DMS53 treated with DMSO at 0.1 percent for 48 hours (cell line): ENCODE results near the gene RASL11B.
A peak's percentile ranks its signal among the peaks of the same experiment; 100 is the strongest.
"Not testable (repeated sequence)": the region's sequence is repeated elsewhere in the genome, so short reads cannot be mapped to it uniquely, and the experiment has no call there.

Experiments used
- DNase-seq: peaks from one replicate; lab custom pipeline; 2025; ENCODE audit not compliant: unreplicated experiment; lab: John Stamatoyannopoulos, UW

Gene RASL11B, protein sequence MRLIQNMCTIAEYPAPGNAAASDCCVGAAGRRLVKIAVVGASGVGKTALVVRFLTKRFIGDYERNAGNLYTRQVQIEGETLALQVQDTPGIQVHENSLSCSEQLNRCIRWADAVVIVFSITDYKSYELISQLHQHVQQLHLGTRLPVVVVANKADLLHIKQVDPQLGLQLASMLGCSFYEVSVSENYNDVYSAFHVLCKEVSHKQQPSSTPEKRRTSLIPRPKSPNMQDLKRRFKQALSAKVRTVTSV

DNA sequence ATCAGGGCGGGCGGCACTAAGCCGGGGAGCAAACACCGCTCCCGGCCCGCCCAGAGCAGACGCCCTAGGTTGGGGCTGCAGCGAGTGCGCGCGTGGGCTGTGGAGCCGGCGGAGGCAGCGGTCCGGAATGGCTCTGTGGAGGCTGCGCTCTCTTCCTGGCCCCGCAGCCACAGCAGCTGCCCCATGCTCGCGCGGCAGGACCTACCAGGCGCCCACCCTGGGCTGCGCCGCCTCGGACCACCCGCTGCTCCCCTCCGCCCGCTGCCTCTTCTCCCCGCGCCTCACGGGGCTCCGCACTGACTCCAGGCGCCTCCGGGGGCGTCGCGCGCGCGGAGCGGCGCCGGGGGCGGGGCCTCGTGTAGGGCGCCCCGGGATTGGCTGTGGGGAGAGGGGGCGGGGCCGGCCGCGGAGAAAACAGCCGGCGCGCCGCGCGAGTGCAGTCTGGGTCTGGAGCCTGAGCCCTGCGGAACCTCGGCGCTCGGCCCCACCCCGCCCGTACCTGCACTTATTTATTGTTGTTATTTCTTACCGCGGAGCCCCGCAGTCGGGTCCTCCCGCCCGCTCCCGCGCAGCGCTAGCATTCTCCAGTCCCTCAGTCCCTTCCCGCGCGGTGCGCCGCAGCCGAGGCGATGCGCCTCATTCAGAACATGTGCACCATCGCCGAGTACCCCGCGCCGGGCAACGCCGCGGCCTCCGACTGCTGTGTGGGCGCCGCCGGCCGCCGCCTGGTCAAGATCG lies at the start of gene RASL11B:
RASL11B (plus strand) TSS at position 439 of the 738 bp plus-strand sequence; CDS start at position 630, 191 bp downstream.
- DNase-seq, result peak; percentile 16

DNA sequence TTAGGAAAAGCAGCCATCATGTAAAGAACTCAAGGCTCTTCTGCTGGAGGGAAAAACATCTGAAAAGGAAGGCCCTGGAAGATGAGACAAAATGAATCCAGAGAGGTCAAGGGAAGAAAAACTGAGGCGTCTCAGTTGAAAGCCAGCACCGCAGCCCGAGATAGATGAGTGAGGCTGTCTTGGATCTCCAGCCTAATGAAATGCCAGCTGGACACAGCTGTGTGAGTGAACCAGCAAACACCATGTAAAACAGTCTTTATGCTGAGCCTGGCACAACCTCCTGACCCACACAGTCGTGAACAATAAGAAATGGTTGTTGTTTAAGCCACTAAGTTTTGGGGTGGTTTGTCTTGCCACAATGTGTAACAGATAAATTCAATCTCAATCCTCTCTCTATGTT lies 48.6 kb upstream of the RASL11B start:
- DNase-seq, result no peak

DNA sequence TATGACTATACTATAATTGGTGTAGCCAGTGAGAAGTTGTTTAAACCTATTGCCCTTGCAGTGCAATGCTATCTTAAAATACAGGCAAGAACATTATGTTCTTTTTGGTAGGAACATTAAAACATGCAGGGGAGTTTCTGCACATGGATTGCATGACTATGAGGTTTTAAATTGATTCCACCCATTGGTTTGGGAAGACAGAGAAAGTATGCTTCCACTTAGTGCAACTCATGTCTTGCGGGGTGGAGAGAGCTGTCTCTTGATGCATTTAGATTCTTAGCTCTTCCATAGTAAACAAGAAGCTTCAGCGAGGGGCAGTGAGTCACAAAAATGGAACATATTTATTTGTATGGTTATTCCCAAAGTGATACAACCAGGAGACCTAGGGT lies 39.5 kb upstream of the RASL11B start:
- no peak for DNase-seq

DNA sequence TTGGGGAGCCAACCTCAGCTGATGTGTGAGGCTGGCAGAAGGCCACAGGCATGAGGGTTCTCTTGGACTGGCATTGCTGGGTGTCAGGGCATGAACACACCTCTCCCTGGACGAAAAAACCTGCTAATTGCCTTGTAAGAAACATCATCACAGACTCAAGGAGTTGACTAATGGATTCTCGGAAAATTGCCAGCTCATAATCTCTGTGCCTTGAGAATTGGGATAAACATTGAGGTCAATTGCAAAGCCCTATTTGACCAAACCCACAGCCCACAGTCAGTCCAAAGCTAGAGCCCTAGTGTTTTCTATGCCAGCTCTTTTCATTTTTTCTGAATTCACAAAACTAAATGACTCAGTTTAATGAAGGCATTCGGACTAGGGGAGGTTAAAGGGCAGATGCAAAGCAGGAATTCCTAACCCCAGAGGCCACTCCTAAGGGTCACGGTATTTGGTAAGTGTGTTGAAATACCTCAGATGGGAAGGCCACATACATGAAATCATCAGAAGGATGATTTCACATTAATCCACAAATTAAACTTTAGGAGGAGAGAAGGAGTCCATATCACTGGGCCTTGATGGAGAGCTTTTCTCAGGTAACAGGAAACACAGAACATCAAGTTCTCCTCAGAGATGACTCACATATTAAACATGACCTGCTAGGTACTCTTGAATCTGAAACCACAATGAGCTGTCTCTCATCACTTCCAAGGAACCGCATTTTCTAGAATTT lies 39.0 kb upstream of the RASL11B start:
- peak; percentile 47 for DNase-seq

DNA sequence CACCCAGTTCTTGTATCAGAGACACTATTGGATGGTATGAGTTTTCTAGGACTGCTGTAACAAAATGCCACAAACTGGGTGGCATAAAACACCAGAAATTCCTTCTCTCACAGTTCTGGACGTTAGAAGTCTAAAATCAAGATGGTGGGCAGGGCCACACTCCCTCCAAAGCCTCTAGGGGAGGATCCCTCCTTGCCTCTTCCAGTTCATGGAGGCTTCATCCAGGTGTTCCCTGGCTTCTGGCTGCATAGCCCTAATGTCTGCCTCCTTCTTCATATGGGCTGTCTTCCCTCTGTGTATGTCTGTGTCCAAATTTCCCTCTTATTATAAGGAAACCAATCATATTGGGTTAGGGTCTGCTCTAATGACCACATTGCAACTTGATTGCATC lies 38.4 kb upstream of the RASL11B start:
- no peak for DNase-seq

DNA sequence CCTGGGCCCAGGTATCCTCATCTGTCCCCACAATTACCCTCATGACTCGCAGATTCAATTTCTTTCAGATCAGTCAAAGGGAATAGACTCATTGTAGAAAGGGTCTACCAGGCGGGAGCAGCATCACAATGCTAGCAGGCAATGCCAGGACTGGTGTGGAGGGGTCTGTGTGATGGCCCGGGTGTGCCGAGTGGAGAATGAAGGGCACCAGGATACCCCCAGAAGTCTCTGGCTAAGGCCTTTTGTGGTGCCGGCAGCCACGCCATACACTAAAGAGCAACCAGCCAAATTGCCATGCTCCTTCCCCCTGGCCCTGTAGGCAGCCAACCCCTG lies 37.9 kb upstream of the RASL11B start:
- DNase-seq, result no peak

DNA sequence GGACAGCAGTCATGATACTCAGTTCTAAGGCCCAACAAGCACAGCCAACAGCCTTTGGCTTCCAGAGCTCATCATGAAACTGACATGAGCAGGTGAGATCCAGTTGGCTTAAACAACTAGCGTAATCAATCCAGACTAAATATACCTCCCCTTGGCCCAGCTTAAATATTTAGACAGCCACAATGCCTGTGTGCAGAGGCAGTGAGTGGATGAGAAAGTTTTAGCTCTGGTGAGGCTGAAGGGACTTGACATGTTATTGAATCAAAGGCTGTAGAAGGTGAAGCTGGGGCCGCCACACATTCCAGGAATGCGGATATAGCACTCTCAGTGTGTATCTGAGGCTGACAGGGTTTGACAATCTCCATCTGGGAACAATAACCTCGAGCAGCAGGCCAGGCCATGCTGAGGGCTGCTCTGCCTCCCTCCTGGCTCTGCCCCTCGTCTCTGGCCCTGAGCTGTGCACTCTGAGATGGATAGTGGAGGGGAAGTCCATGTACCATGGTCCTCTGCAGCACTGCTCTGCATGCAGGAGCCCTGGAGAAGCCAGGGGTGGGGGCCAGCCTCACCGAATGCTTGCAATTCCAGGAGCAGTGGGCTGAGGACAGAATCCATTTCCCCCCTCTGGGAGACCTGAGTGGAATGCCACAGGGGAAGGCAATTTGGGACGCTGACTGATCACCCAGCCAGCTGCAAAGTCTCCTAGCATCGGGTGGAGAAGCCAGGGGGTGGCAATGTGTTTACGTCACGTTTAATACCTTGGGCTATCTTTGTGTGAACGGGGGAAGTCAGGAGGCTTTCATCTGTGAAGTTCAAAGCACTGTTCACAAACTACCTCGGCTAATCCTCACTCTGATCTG lies 37.3 kb upstream of the RASL11B start:
- DNase-seq, result no peak

DNA sequence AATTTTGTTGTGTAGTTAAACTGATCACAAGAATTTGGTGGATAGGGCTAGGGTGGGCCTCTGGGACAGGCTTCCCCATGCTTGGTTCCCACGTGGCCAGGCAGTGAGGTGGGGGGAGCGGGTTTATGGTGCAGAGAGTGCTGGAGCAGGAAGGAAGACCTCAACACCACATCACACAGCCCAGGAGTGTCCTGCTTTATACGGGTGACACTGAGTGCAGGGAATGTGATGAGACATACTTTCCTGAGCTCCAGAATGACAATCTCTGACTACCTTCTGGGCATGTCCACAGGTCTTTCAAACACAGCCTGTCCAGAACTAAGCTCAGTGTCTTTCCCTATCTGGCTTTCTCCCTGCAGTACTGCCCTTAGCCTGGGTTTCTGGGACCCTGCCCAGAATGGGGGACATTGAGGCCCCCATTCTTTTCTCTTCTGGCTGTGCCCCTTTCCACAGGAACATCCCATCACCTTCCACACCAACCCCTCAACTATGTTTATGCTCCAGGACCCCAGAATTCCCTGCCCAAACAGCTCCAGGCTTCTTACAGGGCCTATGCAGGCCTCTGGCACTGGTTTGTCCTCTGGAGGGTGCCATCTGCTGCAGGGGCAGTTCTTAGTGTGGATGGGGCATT lies 36.5 kb upstream of the RASL11B start:
- no peak for DNase-seq

DNA sequence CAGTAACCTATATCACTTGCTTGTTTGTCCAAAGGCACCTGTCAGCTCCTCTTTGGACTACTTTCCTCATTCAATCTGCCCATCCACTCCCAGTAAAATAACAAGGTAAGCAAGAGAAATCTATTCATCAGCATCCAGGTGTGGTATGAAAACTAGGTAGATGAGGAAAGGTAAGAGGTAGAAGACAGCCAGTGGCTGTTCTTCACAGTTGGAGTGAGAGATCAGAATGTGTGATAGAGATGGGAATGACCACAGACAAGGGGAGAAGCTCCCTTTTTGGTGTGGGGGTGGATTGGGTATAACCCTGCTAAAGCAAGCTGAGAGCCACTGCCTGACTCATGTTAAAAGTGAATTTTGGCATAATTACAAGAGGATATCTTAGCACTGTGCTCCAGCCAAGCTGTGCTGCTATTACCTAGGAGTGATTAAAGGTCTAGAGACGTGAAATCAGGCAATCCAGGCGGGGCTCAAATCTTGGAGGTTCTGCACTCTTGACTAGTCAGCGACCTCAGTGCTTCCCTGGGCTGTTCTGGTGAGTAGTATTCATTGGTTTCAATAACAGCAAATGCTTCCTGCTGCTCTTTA lies 28.1 kb upstream of the RASL11B start:
- DNase-seq, result no peak

DNA sequence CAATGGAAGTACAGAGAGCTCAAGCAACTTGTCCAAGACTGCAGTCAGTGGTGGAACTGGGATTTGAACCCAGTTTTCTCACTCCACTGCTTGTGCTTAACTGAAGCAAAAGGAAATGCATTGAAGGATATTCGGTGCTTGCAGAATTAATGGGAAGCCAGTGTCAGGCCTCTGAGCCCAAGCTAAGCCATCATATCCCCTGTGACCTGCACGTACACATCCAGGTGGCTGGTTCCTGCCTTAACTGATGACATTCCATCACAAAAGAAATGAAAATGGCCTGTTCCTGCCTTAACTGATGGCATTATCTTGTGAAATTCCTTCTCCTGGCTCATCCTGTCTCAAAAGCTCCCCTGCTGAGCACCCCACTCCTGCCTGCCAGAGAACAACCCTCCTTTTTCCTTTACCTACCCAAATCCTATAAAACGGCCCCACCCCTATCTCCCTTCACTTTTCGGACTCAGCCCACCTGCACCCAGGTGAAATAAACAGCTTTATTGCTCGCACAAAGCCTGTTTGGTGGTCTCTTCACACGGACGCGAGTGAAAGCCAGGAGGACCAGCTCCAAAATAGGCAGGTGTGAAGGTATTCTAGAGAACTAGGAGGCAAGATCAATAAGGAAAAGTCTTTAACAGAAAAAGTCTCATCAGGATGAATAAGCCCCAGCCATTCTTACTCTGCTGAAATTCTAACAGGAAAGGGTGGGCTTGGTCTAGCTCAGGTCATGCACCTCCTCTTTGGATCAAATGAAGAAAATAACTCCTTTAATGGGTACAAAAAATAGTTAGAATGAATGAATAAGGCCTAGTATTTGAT lies 27.3 kb upstream of the RASL11B start:
- DNase-seq, result not testable (repeated sequence)

DNA sequence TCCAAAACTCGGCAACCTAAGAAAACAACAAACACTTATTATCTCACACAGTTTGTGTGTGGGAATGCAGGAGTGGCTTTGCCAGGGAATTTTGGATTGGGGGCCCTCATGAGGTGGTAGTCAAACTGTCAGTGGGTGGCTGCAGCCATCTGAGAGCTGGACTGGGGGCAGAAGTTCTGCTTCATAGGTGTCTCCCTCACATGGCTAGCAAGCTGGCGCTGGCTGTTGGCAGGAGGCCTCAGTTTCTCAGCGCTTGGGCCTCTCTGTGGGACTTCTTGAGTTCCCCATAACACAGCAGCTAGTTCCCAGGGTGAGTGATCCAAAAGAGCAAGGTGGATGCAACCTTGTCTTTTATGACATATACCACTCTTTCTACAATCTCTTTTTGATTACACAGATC lies 26.0 kb upstream of the RASL11B start:
- DNase-seq, result no peak

DNA sequence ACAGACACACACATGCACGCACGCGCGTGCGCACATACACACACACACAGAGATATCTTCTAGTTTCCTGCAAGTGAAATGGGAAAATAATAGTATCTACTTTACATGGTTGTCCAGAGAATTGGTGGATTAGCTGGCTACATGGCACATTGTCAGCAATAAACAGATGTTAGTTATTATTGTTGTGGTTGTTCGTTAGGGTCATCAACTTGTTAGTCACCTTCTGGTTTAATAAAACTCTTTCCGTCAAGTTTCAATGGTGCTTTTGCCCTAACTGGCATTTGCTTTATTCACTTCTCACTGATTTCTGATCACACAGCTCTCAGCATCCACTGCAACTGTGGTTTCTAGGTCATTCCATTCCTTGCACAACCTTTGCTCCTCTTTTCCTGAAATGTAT lies 25.4 kb upstream of the RASL11B start:
- DNase-seq, result no peak

DNA sequence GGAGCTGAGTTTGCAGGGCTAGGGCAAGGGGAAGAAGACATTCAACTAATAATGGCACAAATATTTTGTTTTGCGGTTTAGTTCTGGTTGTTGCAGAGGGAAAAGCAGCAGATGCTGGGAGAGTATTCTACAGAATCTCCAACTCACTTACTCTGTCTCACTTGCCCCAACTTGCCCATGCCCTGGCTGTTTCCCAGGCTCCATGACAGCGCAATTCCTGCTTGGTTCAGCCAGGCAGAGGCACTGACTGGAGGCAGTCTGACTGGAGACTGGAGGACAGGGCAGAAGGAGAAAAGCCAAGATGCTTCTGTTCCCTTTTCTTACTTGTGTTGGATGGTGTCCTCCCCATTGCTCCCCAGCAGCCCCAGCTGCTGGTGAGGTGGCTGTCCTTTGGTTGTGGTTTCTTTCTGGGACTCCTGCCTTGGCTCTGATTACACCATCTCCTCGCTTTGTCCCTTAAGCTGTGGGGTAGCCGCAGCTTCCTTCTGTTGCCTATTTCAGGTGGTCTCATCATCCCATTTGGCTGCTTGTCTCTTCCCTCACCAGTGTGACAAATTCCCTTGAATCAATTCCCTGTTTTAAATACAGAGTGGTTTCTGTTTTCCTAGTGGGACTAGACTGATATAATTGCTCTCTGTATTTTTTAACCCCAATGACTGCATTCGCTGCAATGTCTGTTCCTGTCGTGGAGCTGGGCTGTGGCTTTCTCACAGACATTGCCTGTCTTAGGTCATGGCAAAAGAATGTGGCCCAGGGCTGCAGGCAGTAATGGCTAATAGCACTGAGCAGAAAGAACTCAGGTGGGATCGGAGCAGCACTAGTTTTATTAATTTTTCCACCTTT lies 24.2 kb upstream of the RASL11B start:
- DNase-seq, result no peak

DNA sequence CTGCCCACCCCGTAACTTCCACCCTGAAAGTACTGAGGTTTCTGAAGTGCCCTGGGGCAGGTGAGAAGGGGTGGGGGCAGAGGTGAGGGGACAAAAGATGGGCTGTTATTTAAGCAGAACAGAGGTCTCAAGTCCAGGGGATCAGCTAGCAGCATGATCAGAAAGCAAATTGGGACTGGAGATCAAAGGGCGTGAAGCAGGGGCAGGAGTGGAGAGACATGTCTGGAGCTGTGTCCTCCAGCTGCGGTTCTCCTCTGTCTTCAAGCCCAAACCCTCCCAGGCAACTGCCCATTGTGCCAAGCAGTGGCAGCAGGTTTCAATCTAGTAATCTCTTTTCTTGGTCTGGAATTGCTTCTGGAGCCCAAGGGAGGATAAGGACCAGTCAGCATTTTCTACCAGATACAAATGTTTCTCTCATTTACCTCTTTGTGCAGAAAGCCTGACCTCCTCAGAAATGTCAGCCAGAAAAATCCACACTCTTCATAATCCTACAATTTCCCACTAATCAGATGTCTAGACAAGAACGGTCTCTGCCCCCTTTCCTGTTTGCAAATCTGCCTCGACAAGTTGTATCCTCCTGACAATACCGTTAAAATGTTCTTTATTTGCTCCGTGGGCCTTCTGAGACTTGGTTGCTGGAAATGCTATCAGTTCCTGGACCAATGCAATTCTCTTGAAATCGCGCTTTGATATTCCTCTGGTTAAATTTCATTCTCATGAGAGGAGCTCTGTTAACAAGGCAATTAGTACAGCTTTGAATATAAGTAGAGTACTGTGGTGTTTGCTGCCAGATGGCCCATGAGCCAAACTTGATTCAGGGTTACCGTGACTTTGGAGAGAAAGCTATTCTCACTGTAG lies 23.2 kb upstream of the RASL11B start:
- DNase-seq, result no peak

DNA sequence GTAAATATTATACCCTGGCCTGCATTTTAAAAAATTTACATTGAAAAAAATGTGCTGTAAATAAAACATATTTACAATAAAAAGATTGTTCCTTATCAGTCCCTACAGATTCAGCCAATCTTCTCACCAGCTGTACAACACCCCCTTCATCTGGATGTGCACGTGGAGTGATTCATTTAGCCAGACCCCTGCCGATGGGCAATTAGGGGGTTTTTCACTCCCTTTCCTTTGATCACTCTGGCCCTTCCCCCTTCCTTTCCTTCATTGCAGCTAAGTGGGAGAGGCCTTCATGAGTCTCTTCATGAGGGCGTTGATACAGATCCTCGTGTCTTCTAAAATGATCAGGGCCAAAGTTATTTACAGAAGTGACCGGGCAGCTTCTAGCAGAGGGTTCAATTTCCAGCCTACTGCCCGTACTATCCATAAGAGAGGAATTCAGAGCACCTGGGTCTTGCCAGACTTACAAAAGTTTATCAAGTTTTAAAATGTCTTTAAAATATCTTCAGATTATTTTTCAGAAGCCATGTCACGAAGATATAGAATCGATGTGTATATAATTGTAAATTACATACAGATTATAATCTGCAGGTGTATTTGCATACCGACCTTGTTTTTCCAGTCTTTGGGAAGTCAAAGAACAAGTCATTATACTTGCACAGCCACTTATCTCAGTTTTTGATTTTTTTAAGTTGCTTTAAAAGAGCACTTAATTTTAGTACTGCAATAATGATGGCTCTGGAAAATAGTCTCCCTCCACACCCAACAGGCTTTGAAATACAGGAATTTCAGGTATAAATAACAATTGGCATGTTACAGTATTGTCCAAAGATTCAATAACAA lies 21.4 kb upstream of the RASL11B start:
- no peak for DNase-seq

DNA sequence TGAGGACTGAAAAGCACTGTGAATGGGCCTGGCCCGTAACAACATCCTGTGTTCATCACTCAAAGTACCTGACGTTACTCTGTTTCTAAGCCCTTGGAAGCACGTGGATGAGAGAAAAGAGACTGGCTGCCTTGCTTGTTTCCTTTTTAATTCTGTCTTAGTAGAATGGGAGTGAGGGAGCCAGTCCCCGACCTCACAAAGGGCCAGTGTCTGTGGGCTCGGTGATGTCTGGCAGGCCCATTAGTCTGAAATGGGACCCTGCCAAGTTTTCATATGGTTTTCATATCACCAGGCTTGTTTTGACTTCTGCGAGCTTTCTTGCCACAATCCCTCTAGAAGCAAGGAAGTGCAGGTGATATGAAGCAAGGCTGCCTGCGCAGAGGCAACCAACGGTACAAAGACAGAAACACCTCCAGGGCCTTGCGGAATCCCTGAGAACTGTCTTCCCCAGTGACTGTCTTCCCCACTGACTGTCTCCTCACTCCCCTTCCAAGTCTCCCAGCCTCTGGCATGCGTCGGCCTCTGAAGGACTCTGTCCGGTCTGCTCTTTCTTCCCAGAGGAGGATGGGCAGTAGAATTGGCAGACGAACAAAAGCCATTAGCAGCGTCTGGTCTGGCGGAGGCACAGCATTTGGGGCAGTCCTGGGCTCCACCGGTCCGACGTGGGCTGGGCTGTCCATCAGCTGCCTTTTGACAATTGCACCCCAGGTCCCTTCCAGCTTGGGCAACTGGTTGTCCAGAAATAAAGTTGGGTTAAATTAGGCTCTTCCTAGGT lies 20.2 kb upstream of the RASL11B start:
- no peak for DNase-seq
